ENCODE results near the gene TOX4. TPM values are rescaled to one million over a fixed set of nuclear protein-coding genes. Genes with fewer than 3 reads are reported as not detected.

Gene TOX4
- total and polyA plus RNA-seq, 9 of the 15 experiments (the other 6 are each of a cell fraction or from before 2014, with no cell fraction given) = 9.9 to 76.5 (median 41.0) TPM

GRCh38 chr14:21476925-21477681, at the start of gene TOX4, which contains the start of gene RAB2B (continued):
- peak; percentile 24; the same call in 1 of the 2 replicates for TF ChIP-seq EP300 (IDR thresholded peaks at IDR 0.05; ENCODE audit: low read length)
- TF ChIP-seq ARNT (IDR thresholded peaks at IDR 0.05) = peak in 1 of 2 experiments; percentile 74; a peak in 1 of 4 replicates
- no peak for TF ChIP-seq SMARCE1 (IDR thresholded peaks at IDR 0.05)
- TF ChIP-seq BCLAF1 (IDR thresholded peaks at IDR 0.05; ENCODE audit: borderline replicate concordance in 1 of 2, control insufficient read depth in 1 of 2, low read depth in 2 of 2, low read length in 1 of 2) = 0 out of 4 replicates have a peak, but pooled peaks of 1 of the 2 experiments have one; percentile 35
- peak; percentile 52 for TF ChIP-seq SMC3 (conservative IDR thresholded peaks at IDR 0.05; ENCODE audit: insufficient read depth, low read depth, low read length)
- TF ChIP-seq GABPB1 (CRISPR knock-in tag; IDR thresholded peaks at IDR 0.05) = peak; percentile 90
- no peak for TF ChIP-seq GABPB2 (CRISPR knock-in tag; conservative IDR thresholded peaks at IDR 0.05)
- peak; percentile 91 for TF ChIP-seq THAP12 (CRISPR knock-in tag; IDR thresholded peaks at IDR 0.05)
- peak; percentile 55 to 81 for TF ChIP-seq MNT (conservative IDR thresholded peaks at IDR 0.05)
- no peak for TF ChIP-seq PCBP1 (IDR thresholded peaks at IDR 0.05; ENCODE audit: low read depth, low read length, poor library complexity, severe bottlenecking)
- peak; percentile 89 for TF ChIP-seq PHF20 (IDR thresholded peaks at IDR 0.05; ENCODE audit: partially characterized antibody)
- peak; percentile 44 for TF ChIP-seq NFYB (IDR thresholded peaks at IDR 0.05; ENCODE audit: extremely low read depth, insufficient read length)
- TF ChIP-seq TFAP4 (CRISPR knock-in tag; IDR thresholded peaks at IDR 0.05; ENCODE audit: borderline replicate concordance) = peak; percentile 63; the same call in 1 of the 2 replicates
- TF ChIP-seq ZNF639 (CRISPR knock-in tag; conservative IDR thresholded peaks at IDR 0.05 in 1 of 2, IDR thresholded peaks at IDR 0.05 in 1 of 2) = 0 out of 4 replicates have a peak, but pooled peaks of 1 of the 2 experiments have one; percentile 45
- TF ChIP-seq TEAD1 (CRISPR knock-in tag; IDR thresholded peaks at IDR 0.05) = peak in 1 of 2 experiments; percentile 76; a peak in 2 of 4 replicates
